ENCODE measurements around the gene PSMD2.

Gene PSMD2

GRCh38 chr3:184299488-184300377 is 692 bp downstream of the PSMD2 start:
- H3K27me3 ChIP-seq (ENCODE audit: low read length) = no peaks in the 10 kb centered on the region
- TF ChIP-seq EZH2phosphoT487 (conservative IDR thresholded peaks at IDR 0.05; ENCODE audit: low read length) = no peak
- no peak for TF ChIP-seq CTCF (IDR thresholded peaks at IDR 0.05; ENCODE audit: insufficient read depth, low read length, poor library complexity, severe bottlenecking)
- H3K9me3 ChIP-seq (ENCODE audit: insufficient read depth, low read length) = no peaks in the 10 kb centered on the region
- no peaks in the 10 kb centered on the region for H3K9me2 ChIP-seq (replicated peaks; ENCODE audit: insufficient read depth, low read length)
- peaks cover 7% of the 10 kb centered on the region; the same call in 1 of the 2 replicates for H3K36me3 ChIP-seq (ENCODE audit: low read length)
- peak overlapping the region; percentile 85 for H3K4me2 ChIP-seq (ENCODE audit: low read depth, low read length, poor library complexity, severe bottlenecking)
- peak overlapping the region; percentile 40 for H2AFZ ChIP-seq (ENCODE audit: low read depth, low read length, severe bottlenecking)
- no peaks in the 10 kb centered on the region for H3F3A ChIP-seq (ENCODE audit: insufficient read depth)
- peaks cover 16% of the 10 kb centered on the region for H3K79me2 ChIP-seq (ENCODE audit: insufficient read depth, low read length)
- no peaks in the 10 kb centered on the region for H4K20me1 ChIP-seq (ENCODE audit: low read depth, low read length)
- H3K9ac ChIP-seq (ENCODE audit: low read length) = peak overlapping the region; percentile 92
- H3K27ac ChIP-seq (ENCODE audit: low read depth, low read length) = no peak overlapping the region
- H3K4me3 ChIP-seq (ENCODE audit: insufficient read depth, low read length, poor library complexity, severe bottlenecking) = peak overlapping the region; percentile 89

- Histone ChIP-seq H4K20me1 (ENCODE audit: low read depth, low read length) (no peaks in the 10 kb centered on the region), H3K9me3 (ENCODE audit: insufficient read depth, low read length) (no peaks in the 10 kb centered on the region), H3F3A (ENCODE audit: insufficient read depth) (no peaks in the 10 kb centered on the region), H3K9me2 (replicated peaks; ENCODE audit: insufficient read depth, low read length) (no peaks in the 10 kb centered on the region), H3K27me3 (ENCODE audit: low read length) (no peaks in the 10 kb centered on the region), H3K9ac (ENCODE audit: low read length) (peak overlapping the region; percentile 92), H2AFZ (ENCODE audit: low read depth, low read length, severe bottlenecking) (no peak overlapping the region), H3K4me3 (ENCODE audit: insufficient read depth, low read length, poor library complexity, severe bottlenecking) (peak overlapping the region; percentile 89), H3K36me3 (ENCODE audit: low read length) (peaks cover 7% of the 10 kb centered on the region; the same call in 1 of the 2 replicates), H3K27ac (ENCODE audit: low read depth, low read length) (no peak overlapping the region), H3K79me2 (ENCODE audit: insufficient read depth, low read length) (peaks cover 16% of the 10 kb centered on the region), H3K4me2 (ENCODE audit: low read depth, low read length, poor library complexity, severe bottlenecking) (peak overlapping the region; percentile 85)
- TF ChIP-seq EZH2phosphoT487 (conservative IDR thresholded peaks at IDR 0.05; ENCODE audit: low read length) (no peak), CTCF (IDR thresholded peaks at IDR 0.05; ENCODE audit: insufficient read depth, low read length, poor library complexity, severe bottlenecking) (no peak)
Observed at GRCh38 chr3:184300378-184300720, 1.3 kb downstream of the PSMD2 start.

DNA sequence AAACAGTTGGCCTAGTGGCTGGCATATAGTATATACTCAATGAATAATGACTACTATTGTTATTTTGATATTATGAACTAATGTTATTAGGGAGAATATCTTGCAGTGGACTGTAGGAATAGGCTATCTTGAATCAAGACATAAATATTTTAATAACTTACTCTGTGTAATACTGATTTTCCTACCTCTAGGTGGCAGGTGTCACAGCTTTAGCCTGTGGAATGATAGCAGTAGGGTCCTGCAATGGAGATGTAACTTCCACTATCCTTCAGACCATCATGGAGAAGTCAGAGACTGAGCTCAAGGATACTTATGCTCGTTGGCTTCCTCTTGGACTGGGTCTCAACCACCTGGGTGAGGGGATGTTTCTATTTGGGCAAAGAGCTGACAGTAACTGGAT is 6.5 kb downstream of the PSMD2 start:
- Histone ChIP-seq H3K4me2 (ENCODE audit: low read depth, low read length, poor library complexity, severe bottlenecking) (no peak overlapping the region), H3K79me2 (ENCODE audit: insufficient read depth, low read length) (peaks cover 3% of the 10 kb centered on the region), H2AFZ (ENCODE audit: low read depth, low read length, severe bottlenecking) (no peak overlapping the region), H3K36me3 (ENCODE audit: low read length) (peaks cover 2% of the 10 kb centered on the region; the same call in 1 of the 2 replicates), H3F3A (ENCODE audit: insufficient read depth) (no peaks in the 10 kb centered on the region), H3K27me3 (ENCODE audit: low read length) (no peaks in the 10 kb centered on the region), H3K27ac (ENCODE audit: low read depth, low read length) (no peak overlapping the region), H3K9me2 (replicated peaks; ENCODE audit: insufficient read depth, low read length) (no peaks in the 10 kb centered on the region), H3K9me3 (ENCODE audit: insufficient read depth, low read length) (no peaks in the 10 kb centered on the region), H3K9ac (ENCODE audit: low read length) (no peak overlapping the region), H3K4me3 (ENCODE audit: insufficient read depth, low read length, poor library complexity, severe bottlenecking) (no peak overlapping the region), H4K20me1 (ENCODE audit: low read depth, low read length) (no peaks in the 10 kb centered on the region)
- no peak for TF ChIP-seq EZH2phosphoT487 (conservative IDR thresholded peaks at IDR 0.05; ENCODE audit: low read length)
- no peak for TF ChIP-seq CTCF (IDR thresholded peaks at IDR 0.05; ENCODE audit: insufficient read depth, low read length, poor library complexity, severe bottlenecking)
